GM12878 (cell line): Measurements from ENCODE around the gene PIK3R5. TPM values are rescaled to one million over a fixed set of nuclear protein-coding genes. Genes with fewer than 3 reads are reported as not detected.

Experiments
- ATAC-seq: fragments of 200-7000 bp; cut with Tn5 transposase; 3 replicates; pipeline ENCODE4 v1.9.1; 2020; ENCODE audit warnings: mild to moderate bottlenecking, moderate library complexity
- BruUV-seq: library from RNA; stranded (reverse); fragments of 400-500 nt; replicated peaks from 2 replicates; lab custom pipeline; 2021; lab: Mats Ljungman, UMichigan
- CTCF ChIA-PET: fragments of 300-600 bp; sonication (Branson Sonifier 250); formaldehyde crosslinking; extraction: SDS; loops from one replicate; lab custom pipeline; 2021; ENCODE audit warnings: inconsistent platforms; lab: Yijun Ruan, JAX
- POLR2A ChIA-PET: fragments of 350-600 bp; formaldehyde crosslinking; extraction: SDS; loops from one replicate; lab custom pipeline; 2021; ENCODE audit warnings: inconsistent platforms; lab: Charles Lee
- RAD21 ChIA-PET: fragments of 300-600 bp; sonication (Branson Sonifier 250); formaldehyde crosslinking; loops from one replicate; lab custom pipeline; 2023; ENCODE audit warnings: antibody characterized with exemption; ENCODE audit not compliant: unreplicated experiment; lab: Charles Lee
- SMC1A ChIA-PET: fragments of 300-600 bp; sonication (Branson Sonifier 250); formaldehyde crosslinking; loops from one replicate; lab custom pipeline; 2023; ENCODE audit not compliant: unreplicated experiment, uncharacterized antibody; lab: Charles Lee
- DNase-seq: peaks from one replicate; pipeline ENCODE4 v3.0.0-alpha.2; 2011; ENCODE audit warnings: low read depth, low spot score
- FAIRE-seq: peaks from 3 replicates; lab custom pipeline; 2011; peaks lifted over from hg19 to GRCh38; lab: Jason Lieb, UNC
- H2AFZ ChIP-seq: 2 replicates; pipeline ENCODE4 v1.6.0; 2011; ENCODE audit warnings: low read depth, low read length, control low read depth; ENCODE audit not compliant: control insufficient read depth
- H3K27ac ChIP-seq: 2 replicates; pipeline ENCODE4 v1.5.1; 2011; ENCODE audit warnings: control low read depth; ENCODE audit not compliant: control insufficient read depth, insufficient read depth
- H3K27me3 ChIP-seq, 2 experiments: replicated peaks in 1 of 2; 2 replicates each; pipeline versions ENCODE4 v1.6.0 to v1.6.1; 2011; ENCODE audit warnings: low read length in 1 of 2; ENCODE audit not compliant: control insufficient read depth in 2 of 2, insufficient read depth in 2 of 2
- H3K36me3 ChIP-seq, 2 experiments: 2 replicates each; pipeline ENCODE4 v1.5.1; 2011; ENCODE audit warnings: low read length in 1 of 2; ENCODE audit not compliant: control insufficient read depth in 2 of 2, insufficient read depth in 2 of 2
- H3K4me1 ChIP-seq: 2 replicates; pipeline ENCODE4 v1.6.1; 2011; ENCODE audit warnings: mild to moderate bottlenecking, low read length, moderate library complexity, mixed read lengths; ENCODE audit not compliant: control insufficient read depth, insufficient read depth
- H3K4me2 ChIP-seq: 2 replicates; pipeline ENCODE4 v1.6.0; 2011; ENCODE audit warnings: control low read depth; ENCODE audit not compliant: control insufficient read depth, insufficient read depth
- H3K4me3 ChIP-seq: fragments of 200-600 bp; sonication (generic); 2 replicates; pipeline ENCODE4 v1.5.1; 2016
- H3K79me2 ChIP-seq: 2 replicates; pipeline ENCODE4 v1.6.0; 2011; ENCODE audit warnings: low read length; ENCODE audit not compliant: control insufficient read depth, insufficient read depth
- H3K9ac ChIP-seq: 2 replicates; pipeline ENCODE4 v1.8.0; 2011; ENCODE audit warnings: low read length, control low read depth, mixed read lengths; ENCODE audit not compliant: control insufficient read depth, insufficient read depth
- H3K9me3 ChIP-seq: replicated peaks from 3 replicates; pipeline ENCODE4 v1.5.1; 2011; ENCODE audit warnings: mild to moderate bottlenecking, low read length; ENCODE audit not compliant: control insufficient read depth, insufficient read depth
- H4K20me1 ChIP-seq: 2 replicates; pipeline ENCODE4 v1.6.0; 2011; ENCODE audit not compliant: control insufficient read depth, insufficient read depth
- HCFC1 ChIP-seq: fragments of 150-350 bp; IDR thresholded peaks from 2 replicates; pipeline ENCODE4 v1.6.1; 2014; ENCODE audit warnings: low read length
- POLR2A ChIP-seq: IDR thresholded peaks from 2 replicates; pipeline ENCODE4 v1.6.1; 2011; ENCODE audit warnings: low read depth, mild to moderate bottlenecking, low read length
- POLR2AphosphoS5 ChIP-seq: IDR thresholded peaks from 2 replicates; pipeline ENCODE4 v1.6.1; 2011; ENCODE audit warnings: mild to moderate bottlenecking, low read length, inconsistent platforms
- SUPT20H ChIP-seq: IDR thresholded peaks from 2 replicates; pipeline ENCODE4 v1.6.1; 2011; ENCODE audit warnings: low read depth, mild to moderate bottlenecking, low read length, moderate library complexity, borderline replicate concordance; ENCODE audit not compliant: control insufficient read depth
- WGBS: methylation state at CpG from one replicate; pipeline ENCODE4 v1.1.6; 2016; ENCODE audit warnings: low lambda C conversion rate; ENCODE audit not compliant: insufficient replicate concordance, insufficient coverage; ENCODE audit errors: missing lambda C conversion rate; 5-methylcytosine and 5-hydroxymethylcytosine counted together
- in situ Hi-C: fragments of 300-500 bp; cut with MboI; formaldehyde crosslinking; loops from 9 replicates; pipeline ENCODE4 v1.14.3; 2018; ENCODE audit warnings: mixed read lengths
- intact Hi-C: fragments of 100-400 bp; cut with micrococcal nuclease; formaldehyde crosslinking; loops from one replicate; pipeline ENCODE4 v1.14.2; 2022; ENCODE audit not compliant: unreplicated experiment
- polyA plus RNA-seq, 11 experiments: library from polyadenylated mRNA; depleted of rRNA in 4 of 11; unstranded in 6 of 11; stranded (reverse) in 5 of 11; fragments of >200 nt; fragmentation: Nextera tagmentation in 4 of 11; fragmentation: Illumina TruSeq in 1 of 11; extraction: Ambion mirVana in 4 of 11; extraction: Trizol in 1 of 11; gene quantifications; 1 replicate in 1 of 11; 2 replicates in 10 of 11; pipeline versions ENCODE4 v1.2.1 to v1.2.3, GENCODE V29; 2011 to 2016; ENCODE audit warnings: inconsistent platforms in 2 of 11, missing spikeins in 2 of 11, low read depth in 1 of 11
- total RNA-seq, 4 experiments: library from RNA; depleted of rRNA in 3 of 4; stranded (reverse); fragments of >200 nt in 3 of 4; fragmentation: Illumina TruSeq in 1 of 4; extraction: Trizol in 1 of 4; gene quantifications; 2 replicates each; pipeline versions ENCODE4 v1.2.1 to v1.2.3, GENCODE V29; 2013 to 2021
- TF ChIP-seq, protein P1 (sequence below): fragments of 150-350 bp; IDR thresholded peaks from 2 replicates; pipeline ENCODE4 v1.6.1; 2014; ENCODE audit warnings: mild to moderate bottlenecking, low read depth, low read length
- TF ChIP-seq, protein P2 (sequence below): fragments of 450-650 bp; IDR thresholded peaks from 2 replicates; pipeline ENCODE4 v1.6.1; 2017; ENCODE audit warnings: mild to moderate bottlenecking, moderate library complexity

PIK3R5 gene
- total and polyA plus RNA-seq, 10 of the 15 experiments (the other 5 are each of a cell fraction or from before 2014, with no cell fraction given): 9.5 to 50.8 (median 35.5) TPM

DNA sequence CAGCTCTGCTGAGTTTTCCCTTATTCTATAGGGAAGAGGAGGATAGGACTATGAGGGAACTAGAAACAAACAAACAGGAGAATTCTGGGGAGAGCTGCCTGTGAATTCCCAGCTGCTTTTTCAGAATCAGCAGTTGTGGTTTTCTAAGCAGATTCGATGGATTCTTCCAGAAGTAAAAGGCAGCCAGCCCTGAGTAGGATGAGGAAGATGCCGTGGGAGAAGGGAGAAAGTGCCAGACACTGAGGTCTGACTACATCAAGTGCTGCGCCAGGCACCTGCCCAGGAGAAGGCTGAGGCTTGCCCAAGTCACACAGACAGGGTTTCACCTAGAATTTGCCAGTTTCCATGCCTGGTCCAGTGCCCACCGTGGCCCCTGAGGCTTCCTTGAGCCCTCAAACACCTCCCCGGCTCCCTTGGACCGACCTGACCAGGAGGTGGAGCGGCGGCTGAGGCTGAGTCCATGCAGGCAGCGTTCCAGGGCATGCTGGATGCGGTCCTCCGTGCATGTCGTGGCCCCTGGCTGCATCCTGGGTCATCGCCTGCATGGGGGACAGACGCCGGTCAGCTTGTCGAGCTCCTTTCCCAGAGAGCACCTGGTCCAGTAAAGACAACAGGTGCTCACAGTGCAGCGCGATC is 54.4 kb downstream of the PIK3R5 start:
- H4K20me1 ChIP-seq: no peaks in the 10 kb centered on the region
- no peak overlapping the region for H3K4me2 ChIP-seq
- no peaks in the 10 kb centered on the region for H3K9me3 ChIP-seq
- H3K4me3 ChIP-seq: no peak overlapping the region
- CTCF ChIA-PET: interaction anchor here (1.7 to 6.2 kb wide), 4 partner anchors 11 to 86 kb away, joined by 3 to 45 read pairs (median 6); no protein-coding TSS in a partner anchor
- POLR2A ChIA-PET: interaction anchor here (0.8 to 2.6 kb wide), 8 partner anchors 10 to 53 kb away, joined by 3 to 14 read pairs (median 6); no protein-coding TSS in a partner anchor
- RAD21 ChIA-PET: interaction anchor here (1.3 to 5.5 kb wide), 3 partner anchors 11 to 87 kb away, joined by 4 to 40 read pairs (median 8); no protein-coding TSS in a partner anchor
- H3K79me2 ChIP-seq: peaks cover 13% of the 10 kb centered on the region
- SMC1A ChIA-PET: interaction anchor here (0.9 to 6.2 kb wide), 10 partner anchors 8 to 87 kb away, joined by 3 to 40 read pairs (median 7); no protein-coding TSS in a partner anchor
- no peak overlapping the region for H3K9ac ChIP-seq
- DNase-seq (no peak), ATAC-seq (no peak), FAIRE-seq (no peak)
- no peaks in the 10 kb centered on the region for H3K27me3 ChIP-seq
- 93% methylated on average over 18 of the region's 18 CpGs for WGBS
- H3K4me1 ChIP-seq: peaks cover 29% of the 10 kb centered on the region
- H3K27ac ChIP-seq: no peak overlapping the region
- peaks cover 23 to 31% of the 10 kb centered on the region in 2 experiments for H3K36me3 ChIP-seq
- intact Hi-C loops (no loop called here), in situ Hi-C loops (no loop called here)
- no TSS peak for BruUV-seq
- peak; percentile 41; the same call in 1 of the 2 replicates for TF ChIP-seq POLR2A
- no peak for TF ChIP-seq SUPT20H
- TF ChIP-seq POLR2AphosphoS5: no peak
- no peak for TF ChIP-seq HCFC1
- TF ChIP-seq, protein P1, sequence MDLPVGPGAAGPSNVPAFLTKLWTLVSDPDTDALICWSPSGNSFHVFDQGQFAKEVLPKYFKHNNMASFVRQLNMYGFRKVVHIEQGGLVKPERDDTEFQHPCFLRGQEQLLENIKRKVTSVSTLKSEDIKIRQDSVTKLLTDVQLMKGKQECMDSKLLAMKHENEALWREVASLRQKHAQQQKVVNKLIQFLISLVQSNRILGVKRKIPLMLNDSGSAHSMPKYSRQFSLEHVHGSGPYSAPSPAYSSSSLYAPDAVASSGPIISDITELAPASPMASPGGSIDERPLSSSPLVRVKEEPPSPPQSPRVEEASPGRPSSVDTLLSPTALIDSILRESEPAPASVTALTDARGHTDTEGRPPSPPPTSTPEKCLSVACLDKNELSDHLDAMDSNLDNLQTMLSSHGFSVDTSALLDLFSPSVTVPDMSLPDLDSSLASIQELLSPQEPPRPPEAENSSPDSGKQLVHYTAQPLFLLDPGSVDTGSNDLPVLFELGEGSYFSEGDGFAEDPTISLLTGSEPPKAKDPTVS: no peak
- TF ChIP-seq, protein P2, sequence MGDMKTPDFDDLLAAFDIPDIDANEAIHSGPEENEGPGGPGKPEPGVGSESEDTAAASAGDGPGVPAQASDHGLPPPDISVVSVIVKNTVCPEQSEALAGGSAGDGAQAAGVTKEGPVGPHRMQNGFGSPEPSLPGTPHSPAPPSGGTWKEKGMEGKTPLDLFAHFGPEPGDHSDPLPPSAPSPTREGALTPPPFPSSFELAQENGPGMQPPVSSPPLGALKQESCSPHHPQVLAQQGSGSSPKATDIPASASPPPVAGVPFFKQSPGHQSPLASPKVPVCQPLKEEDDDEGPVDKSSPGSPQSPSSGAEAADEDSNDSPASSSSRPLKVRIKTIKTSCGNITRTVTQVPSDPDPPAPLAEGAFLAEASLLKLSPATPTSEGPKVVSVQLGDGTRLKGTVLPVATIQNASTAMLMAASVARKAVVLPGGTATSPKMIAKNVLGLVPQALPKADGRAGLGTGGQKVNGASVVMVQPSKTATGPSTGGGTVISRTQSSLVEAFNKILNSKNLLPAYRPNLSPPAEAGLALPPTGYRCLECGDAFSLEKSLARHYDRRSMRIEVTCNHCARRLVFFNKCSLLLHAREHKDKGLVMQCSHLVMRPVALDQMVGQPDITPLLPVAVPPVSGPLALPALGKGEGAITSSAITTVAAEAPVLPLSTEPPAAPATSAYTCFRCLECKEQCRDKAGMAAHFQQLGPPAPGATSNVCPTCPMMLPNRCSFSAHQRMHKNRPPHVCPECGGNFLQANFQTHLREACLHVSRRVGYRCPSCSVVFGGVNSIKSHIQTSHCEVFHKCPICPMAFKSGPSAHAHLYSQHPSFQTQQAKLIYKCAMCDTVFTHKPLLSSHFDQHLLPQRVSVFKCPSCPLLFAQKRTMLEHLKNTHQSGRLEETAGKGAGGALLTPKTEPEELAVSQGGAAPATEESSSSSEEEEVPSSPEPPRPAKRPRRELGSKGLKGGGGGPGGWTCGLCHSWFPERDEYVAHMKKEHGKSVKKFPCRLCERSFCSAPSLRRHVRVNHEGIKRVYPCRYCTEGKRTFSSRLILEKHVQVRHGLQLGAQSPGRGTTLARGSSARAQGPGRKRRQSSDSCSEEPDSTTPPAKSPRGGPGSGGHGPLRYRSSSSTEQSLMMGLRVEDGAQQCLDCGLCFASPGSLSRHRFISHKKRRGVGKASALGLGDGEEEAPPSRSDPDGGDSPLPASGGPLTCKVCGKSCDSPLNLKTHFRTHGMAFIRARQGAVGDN: no peak
- H2AFZ ChIP-seq: no peak overlapping the region
